Activated naive CD8-positive, alpha-beta T cell treated with anti-CD3 and anti-CD28 coated beads, Interleukin-2, amount 50 U/mL, for 16 hours (primary cell): ENCODE measurements around the gene TMEM138.

Experiments
- DNase-seq: peaks from one replicate; pipeline ENCODE4 v3.0.0-alpha.2; 2020; ENCODE audit warnings: low read depth, low spot score

The TMEM138 gene

GRCh38 chr11:61406067-61406466 lies 43.9 kb downstream of the TMEM138 start:
- no peak for DNase-seq

- no peak for DNase-seq
Measured at GRCh38 chr11:61406991-61407728, 45.0 kb downstream of the TMEM138 start.

GRCh38 chr11:61411589-61411988 lies 49.4 kb downstream of the TMEM138 start:
- no peak for DNase-seq

GRCh38 chr11:61413496-61413895 lies 51.3 kb downstream of the TMEM138 start:
- no peak for DNase-seq

GRCh38 chr11:61414547-61414946 lies 52.4 kb downstream of the TMEM138 start:
- DNase-seq, result no peak

GRCh38 chr11:61415381-61415780 lies 53.2 kb downstream of the TMEM138 start:
- DNase-seq, result no peak

- DNase-seq, result no peak
Measured at GRCh38 chr11:61416941-61417340, 54.8 kb downstream of the TMEM138 start.

GRCh38 chr11:61417670-61418069 lies 55.5 kb downstream of the TMEM138 start:
- no peak for DNase-seq

GRCh38 chr11:61418136-61418535 lies 56.0 kb downstream of the TMEM138 start:
- DNase-seq, result no peak
